Keratinocyte (primary cell): Measurements from ENCODE around the gene HDAC1. TPM values are rescaled to one million over a fixed set of nuclear protein-coding genes. Genes with fewer than 3 reads are reported as not detected.

ENCODE experiments used
- DNase-seq: peaks from one replicate; pipeline ENCODE4 v3.0.0-alpha.2; 2011; ENCODE audit warnings: low read depth, missing footprints, low spot score
- FAIRE-seq: peaks from 2 replicates; lab custom pipeline; 2011; peaks lifted over from hg19 to GRCh38; lab: Jason Lieb, UNC
- H2AFZ ChIP-seq: 2 replicates; pipeline ENCODE4 v1.6.0; 2012; ENCODE audit warnings: low read length, control low read depth, inconsistent platforms; ENCODE audit not compliant: control insufficient read depth
- H3K27ac ChIP-seq: 2 replicates; pipeline ENCODE4 v1.5.1; 2011; ENCODE audit warnings: low read length; ENCODE audit not compliant: control insufficient read depth, insufficient read depth
- H3K27me3 ChIP-seq: 3 replicates; pipeline ENCODE4 v1.6.0; 2011; ENCODE audit warnings: low read length; ENCODE audit not compliant: control insufficient read depth, insufficient read depth; ENCODE audit errors: extremely low read depth
- H3K36me3 ChIP-seq, 2 experiments: 2 replicates in 1 of 2; 3 replicates in 1 of 2; pipeline ENCODE4 v1.5.1; 2011; ENCODE audit warnings: low read length in 2 of 2, mild to moderate bottlenecking in 1 of 2; ENCODE audit not compliant: control insufficient read depth in 2 of 2, insufficient read depth in 2 of 2; ENCODE audit errors: extremely low read depth in 1 of 2
- H3K4me1 ChIP-seq: 3 replicates; pipeline ENCODE4 v1.5.1; 2011; ENCODE audit warnings: low read length; ENCODE audit not compliant: control insufficient read depth, insufficient read depth; ENCODE audit errors: extremely low read depth
- H3K4me2 ChIP-seq: 3 replicates; pipeline ENCODE4 v1.6.0; 2011; ENCODE audit warnings: low read depth, low read length; ENCODE audit not compliant: control insufficient read depth, insufficient read depth; ENCODE audit errors: extremely low read depth
- H3K4me3 ChIP-seq, 3 experiments: fragments of 200-600 bp in 1 of 3; sonication (generic) in 1 of 3; 2 replicates in 2 of 3; 3 replicates in 1 of 3; pipeline ENCODE4 v1.5.1; 2011 to 2016; ENCODE audit warnings: low read length in 3 of 3, mild to moderate bottlenecking in 3 of 3, control low read depth in 2 of 3, inconsistent platforms in 1 of 3, low read depth in 1 of 3, mixed read lengths in 1 of 3, mixed run types in 1 of 3, moderate library complexity in 1 of 3; ENCODE audit not compliant: control insufficient read depth in 2 of 3, insufficient read depth in 2 of 3; ENCODE audit errors: extremely low read depth in 1 of 3
- H3K79me2 ChIP-seq: 2 replicates; pipeline ENCODE4 v1.6.0; 2012; ENCODE audit warnings: low read length; ENCODE audit not compliant: control insufficient read depth, insufficient read depth
- H3K9ac ChIP-seq: 3 replicates; pipeline ENCODE4 v1.6.0; 2011; ENCODE audit warnings: low read length; ENCODE audit not compliant: control insufficient read depth, insufficient read depth; ENCODE audit errors: extremely low read depth
- H3K9me1 ChIP-seq: 3 replicates; pipeline ENCODE4 v1.6.0; 2011; ENCODE audit warnings: low read length; ENCODE audit not compliant: control insufficient read depth, insufficient read depth; ENCODE audit errors: extremely low read depth
- H3K9me3 ChIP-seq: 2 replicates; pipeline ENCODE4 v1.5.1; 2012; ENCODE audit warnings: low read depth, low read length; ENCODE audit not compliant: control insufficient read depth
- H4K20me1 ChIP-seq: 3 replicates; pipeline ENCODE4 v1.6.0; 2011; ENCODE audit warnings: low read length; ENCODE audit not compliant: control insufficient read depth, insufficient read depth; ENCODE audit errors: extremely low read depth
- CTCF ChIP-seq, 3 experiments: IDR thresholded peaks in 1 of 3; conservative IDR thresholded peaks in 1 of 3; optimal IDR thresholded peaks in 1 of 3; 2 replicates in 2 of 3; 3 replicates in 1 of 3; pipeline versions ENCODE3 to v1.5.1; 2011; ENCODE audit warnings: low read length in 3 of 3, mild to moderate bottlenecking in 3 of 3, moderate library complexity in 2 of 3, control low read depth in 1 of 3, inconsistent platforms in 1 of 3; ENCODE audit not compliant: insufficient read depth in 2 of 3; ENCODE audit errors: extremely low read depth in 1 of 3
- EZH2 ChIP-seq: IDR thresholded peaks from one replicate; pipeline ENCODE4 v1.6.1; 2012; ENCODE audit warnings: inconsistent platforms, mild to moderate bottlenecking, low read length, moderate library complexity
- dilution Hi-C: fragments of 300-500 bp; cut with MboI; formaldehyde crosslinking; loops from one replicate; pipeline ENCODE4 v1.7.0; 2020; ENCODE audit warnings: low sequenced_read_pairs; ENCODE audit not compliant: extremely low pct_ligation_motif_present
- polyA plus RNA-seq, 5 experiments: library from polyadenylated mRNA; depleted of rRNA in 3 of 5; stranded (reverse) in 3 of 5; stranded (forward) in 1 of 5; unstranded in 1 of 5; fragments of >200 nt; gene quantifications; 1 replicate in 1 of 5; 2 replicates in 3 of 5; 3 replicates in 1 of 5; pipeline versions ENCODE4 v1.2.1 to v1.2.3, GENCODE V29; 2011 to 2012; ENCODE audit warnings: missing spikeins in 2 of 5, low read depth in 1 of 5, low replicate concordance in 1 of 5

Gene HDAC1
- polyA plus RNA-seq, 1 donor (not counting 4 experiments of a cell fraction or from before 2014, with no cell fraction given), result 198 TPM

- Histone ChIP-seq H3K4me1 (no peaks in the 10 kb centered on the region), H3K9me1 (no peaks in the 10 kb centered on the region), H3K27me3 (no peaks in the 10 kb centered on the region), H2AFZ (no peak overlapping the region), H3K27ac (no peak overlapping the region), H3K9me3 (no peaks in the 10 kb centered on the region), H3K36me3 (peaks cover 8 to 10% of the 10 kb centered on the region in 2 experiments), H3K79me2 (no peaks in the 10 kb centered on the region), H4K20me1 (no peaks in the 10 kb centered on the region), H3K4me3 (no peak overlapping the region), H3K9ac (no peak overlapping the region), H3K4me2 (no peak overlapping the region)
- dilution Hi-C loops, result no loop called here
- TF ChIP-seq EZH2 (no peak), CTCF (optimal IDR thresholded peaks at IDR 0.05 in 1 of 3, IDR thresholded peaks at IDR 0.05 in 1 of 3, conservative IDR thresholded peaks at IDR 0.05 in 1 of 3; ENCODE audit: extremely low read depth in 1 of 3, insufficient read depth in 2 of 3, low read length in 3 of 3) (no peak)
- DNase-seq, result no peak
- FAIRE-seq, result no peak
Measured at GRCh38 chr1:32321712-32322291, 29.9 kb downstream of the HDAC1 start.

GRCh38 chr1:32327204-32327603, 35.3 kb downstream of the HDAC1 start:
- H3K9ac ChIP-seq, result no peak overlapping the region

More at GRCh38 chr1:32327204-32327603, 35.3 kb downstream of the HDAC1 start:
- TF ChIP-seq EZH2 (no peak), CTCF (optimal IDR thresholded peaks at IDR 0.05 in 1 of 3, IDR thresholded peaks at IDR 0.05 in 1 of 3, conservative IDR thresholded peaks at IDR 0.05 in 1 of 3; ENCODE audit: extremely low read depth in 1 of 3, insufficient read depth in 2 of 3, low read length in 3 of 3) (no peak)
- DNase-seq, result no peak
- Histone ChIP-seq H2AFZ (no peak overlapping the region), H3K4me3 (no peak overlapping the region), H3K9me3 (no peaks in the 10 kb centered on the region), H3K9me1 (no peaks in the 10 kb centered on the region), H3K4me2 (no peak overlapping the region), H4K20me1 (no peaks in the 10 kb centered on the region), H3K36me3 (peaks cover 21 to 41% of the 10 kb centered on the region in 2 experiments), H3K79me2 (no peaks in the 10 kb centered on the region), H3K27ac (no peak overlapping the region), H3K4me1 (peaks cover 6% of the 10 kb centered on the region), H3K27me3 (no peaks in the 10 kb centered on the region)
- FAIRE-seq, result no peak
- dilution Hi-C loops, result no loop called here
